GM10248 (cell line): ENCODE measurements around the gene WSB1.

ENCODE experiments used
- CTCF ChIA-PET: fragments of 300-600 bp; sonication (Branson Sonifier 250); formaldehyde crosslinking; extraction: SDS; loops from one replicate; lab custom pipeline; 2021; ENCODE audit warnings: antibody characterized with exemption; lab: Yijun Ruan, JAX
- POLR2A ChIA-PET: fragments of 350-650 bp; sonication (Branson Sonifier 250); formaldehyde crosslinking; extraction: SDS; loops from one replicate; lab custom pipeline; 2020; ENCODE audit warnings: antibody characterized with exemption; lab: Yijun Ruan, JAX
- DNase-seq: peaks from one replicate; pipeline ENCODE4 v3.0.0; 2012; ENCODE audit errors: extremely low spot score
- CTCF ChIP-seq: IDR thresholded peaks from 2 replicates; pipeline ENCODE4 v1.5.1; 2012; ENCODE audit warnings: mild to moderate bottlenecking, low read depth; ENCODE audit errors: extremely low read depth, missing control alignments, control extremely low read depth

WSB1 gene

DNA sequence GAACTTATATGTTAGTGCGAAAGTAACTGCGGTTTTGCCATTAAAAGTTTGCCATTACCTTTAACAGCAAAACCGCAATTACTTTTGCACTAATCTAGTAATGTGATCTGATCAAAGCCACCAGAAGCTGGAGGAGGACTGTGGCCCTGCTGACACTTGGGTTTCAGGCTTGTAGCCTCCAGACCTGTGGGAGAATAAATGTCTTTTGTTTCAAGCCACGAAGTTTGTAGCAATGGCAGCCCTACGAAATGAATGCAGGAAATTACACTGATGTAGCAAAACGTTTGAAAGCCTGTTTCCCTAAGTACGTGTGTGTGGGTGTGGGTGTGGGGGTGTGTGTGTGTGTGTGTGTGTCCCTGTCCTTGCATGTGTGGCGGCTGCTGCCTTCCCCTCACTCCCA lies 66.6 kb downstream of the WSB1 start:
- DNase-seq: no peak
- ChIA-PET CTCF (interaction anchor here (1.0 to 4.1 kb wide), 5 partner anchors 9 to 241 kb away, joined by 3 to 26 read pairs (median 4); no protein-coding TSS in a partner anchor), POLR2A (no interaction called here)
- no peak for TF ChIP-seq CTCF

- CTCF ChIA-PET: interaction anchor here (3.9 kb wide), 1 partner anchor 240 kb away, joined by 24 read pairs; no protein-coding TSS in a partner anchor
- no peak for DNase-seq
- POLR2A ChIA-PET: no interaction called here
- TF ChIP-seq CTCF: no peak
These were observed 67.8 kb downstream of the WSB1 start for GRCh38 chr17:27361695-27362094.

DNA sequence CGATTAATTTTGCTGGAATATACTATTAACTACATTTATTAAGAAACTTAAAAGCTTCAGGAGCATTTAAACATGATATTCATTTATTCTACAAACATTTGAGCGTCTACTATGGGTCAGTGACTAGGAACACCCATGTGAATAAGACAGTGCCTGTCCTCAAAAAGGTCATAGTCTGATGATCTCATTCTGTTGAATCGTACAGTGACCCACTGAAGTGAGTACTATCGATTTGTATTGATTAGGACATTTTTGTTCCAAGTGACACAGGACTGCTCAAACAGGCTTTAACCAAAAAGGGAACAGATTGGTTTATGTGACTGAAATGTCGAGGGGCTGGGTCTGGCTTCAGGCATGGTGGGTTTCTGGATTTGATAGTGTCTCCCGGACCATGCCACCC lies 68.6 kb downstream of the WSB1 start:
- CTCF ChIA-PET: interaction anchor here (0.9 to 3.9 kb wide), 7 partner anchors 8 to 292 kb away, joined by 3 to 24 read pairs (median 6); no protein-coding TSS in a partner anchor
- POLR2A ChIA-PET: no interaction called here
- TF ChIP-seq CTCF: no peak
- no peak for DNase-seq

- ChIA-PET CTCF (interaction anchor here (0.9 to 3.9 kb wide), 7 partner anchors 9 to 292 kb away, joined by 3 to 24 read pairs (median 6); no protein-coding TSS in a partner anchor), POLR2A (no interaction called here)
- TF ChIP-seq CTCF: no peak
- DNase-seq: no peak
These were observed 69.0 kb downstream of the WSB1 start for GRCh38 chr17:27362909-27363308.

DNA sequence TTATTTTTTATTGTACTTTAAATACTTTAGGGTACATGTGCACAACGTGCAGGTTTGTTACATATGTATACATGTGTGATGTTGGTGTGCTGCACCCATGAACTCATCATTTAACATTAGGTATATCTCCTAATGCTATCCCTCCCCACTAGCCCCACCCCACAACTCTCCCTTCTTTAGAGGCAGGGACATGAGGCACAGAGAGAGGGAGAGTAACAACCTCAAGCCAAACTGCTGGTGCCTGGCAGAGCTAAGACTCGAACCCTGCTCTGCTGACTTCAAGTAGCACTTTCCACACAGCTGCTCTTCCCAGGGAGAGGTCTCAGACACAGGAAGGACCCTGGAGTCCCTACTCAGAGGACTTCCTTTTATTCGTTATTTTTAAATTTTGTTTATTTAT lies 69.4 kb downstream of the WSB1 start:
- no peak for TF ChIP-seq CTCF
- DNase-seq: no peak
- ChIA-PET CTCF (interaction anchor here (0.9 to 3.9 kb wide), 6 partner anchors 9 to 292 kb away, joined by 3 to 24 read pairs (median 7); no protein-coding TSS in a partner anchor), POLR2A (no interaction called here)
